Measurements from ENCODE around the gene IRS1.

The IRS1 gene

DNA sequence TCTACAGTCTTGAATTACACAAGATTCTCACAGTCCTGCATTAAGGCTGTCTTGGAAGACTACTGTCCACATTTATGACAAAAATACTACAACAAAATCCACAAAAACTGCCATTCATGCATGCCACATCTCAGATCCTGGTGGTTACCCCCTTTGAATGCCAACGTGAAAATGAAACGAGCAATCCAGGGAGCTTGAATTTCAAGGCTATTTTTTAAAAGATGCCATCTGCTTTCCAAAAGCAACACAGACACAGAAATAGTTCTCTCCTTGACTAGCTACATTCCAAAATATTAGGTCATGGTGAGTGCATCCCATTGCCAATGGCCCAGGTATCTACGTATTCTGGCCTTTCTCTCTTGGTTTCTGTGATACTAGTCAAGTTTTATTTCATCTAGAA is 36.3 kb downstream of the IRS1 start:
- Histone ChIP-seq H3K36me3 (ENCODE audit: control insufficient read depth in 5 of 5, insufficient read depth in 5 of 5, low read length in 5 of 5) (no peaks in the 10 kb centered on the region), H3K4me3 (ENCODE audit: low read depth in 1 of 5, low read length in 5 of 5) (no peak overlapping the region), H3K9ac (ENCODE audit: low read length in 5 of 5) (no peak overlapping the region), H3K27me3 (ENCODE audit: control insufficient read depth in 5 of 5, insufficient read depth in 4 of 5, low read length in 5 of 5) (no peaks in the 10 kb centered on the region), H3K27ac (ENCODE audit: low read depth, low read length) (no peak overlapping the region), H3K4me1 (ENCODE audit: control insufficient read depth in 5 of 5, insufficient read depth in 5 of 5, low read length in 5 of 5) (peaks cover 3 to 43% (median 31%) of the 10 kb centered on the region in 5 donors), H3K9me3 (ENCODE audit: control insufficient read depth in 5 of 5, low read length in 5 of 5) (peaks cover 0 to 2% (median 0%) of the 10 kb centered on the region in 5 donors)

DNA sequence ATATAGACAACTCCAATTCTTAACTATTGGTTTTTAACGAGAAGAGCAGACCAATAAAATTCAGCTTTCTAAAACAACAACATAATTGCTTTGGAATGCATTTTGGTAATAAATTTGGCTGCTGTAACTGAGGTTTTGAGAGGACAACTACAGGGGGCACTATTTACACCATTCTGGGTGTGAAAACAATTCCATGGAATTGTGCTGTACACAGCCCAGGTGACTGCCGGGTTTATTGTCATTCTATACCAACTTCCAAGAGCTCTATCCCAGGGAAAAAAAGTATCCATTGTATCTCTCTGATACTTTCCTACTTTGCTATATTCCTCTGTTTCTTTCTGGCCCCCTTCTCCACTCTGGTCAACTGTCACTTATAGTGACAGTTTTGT is 38.4 kb downstream of the IRS1 start:
- H3K4me3 ChIP-seq (ENCODE audit: low read depth in 1 of 5, low read length in 5 of 5) = no peak overlapping the region
- peaks cover 3 to 48% (median 28%) of the 10 kb centered on the region in 5 donors for H3K4me1 ChIP-seq (ENCODE audit: control insufficient read depth in 5 of 5, insufficient read depth in 5 of 5, low read length in 5 of 5)
- H3K27me3 ChIP-seq (ENCODE audit: control insufficient read depth in 5 of 5, insufficient read depth in 4 of 5, low read length in 5 of 5) = no peaks in the 10 kb centered on the region
- H3K27ac ChIP-seq (ENCODE audit: low read depth, low read length) = peak overlapping the region; percentile 66
- no peaks in the 10 kb centered on the region for H3K36me3 ChIP-seq (ENCODE audit: control insufficient read depth in 5 of 5, insufficient read depth in 5 of 5, low read length in 5 of 5)
- no peak overlapping the region for H3K9ac ChIP-seq (ENCODE audit: low read length in 5 of 5)
- H3K9me3 ChIP-seq (ENCODE audit: control insufficient read depth in 5 of 5, low read length in 5 of 5) = peaks cover 0 to 2% (median 0%) of the 10 kb centered on the region in 5 donors

DNA sequence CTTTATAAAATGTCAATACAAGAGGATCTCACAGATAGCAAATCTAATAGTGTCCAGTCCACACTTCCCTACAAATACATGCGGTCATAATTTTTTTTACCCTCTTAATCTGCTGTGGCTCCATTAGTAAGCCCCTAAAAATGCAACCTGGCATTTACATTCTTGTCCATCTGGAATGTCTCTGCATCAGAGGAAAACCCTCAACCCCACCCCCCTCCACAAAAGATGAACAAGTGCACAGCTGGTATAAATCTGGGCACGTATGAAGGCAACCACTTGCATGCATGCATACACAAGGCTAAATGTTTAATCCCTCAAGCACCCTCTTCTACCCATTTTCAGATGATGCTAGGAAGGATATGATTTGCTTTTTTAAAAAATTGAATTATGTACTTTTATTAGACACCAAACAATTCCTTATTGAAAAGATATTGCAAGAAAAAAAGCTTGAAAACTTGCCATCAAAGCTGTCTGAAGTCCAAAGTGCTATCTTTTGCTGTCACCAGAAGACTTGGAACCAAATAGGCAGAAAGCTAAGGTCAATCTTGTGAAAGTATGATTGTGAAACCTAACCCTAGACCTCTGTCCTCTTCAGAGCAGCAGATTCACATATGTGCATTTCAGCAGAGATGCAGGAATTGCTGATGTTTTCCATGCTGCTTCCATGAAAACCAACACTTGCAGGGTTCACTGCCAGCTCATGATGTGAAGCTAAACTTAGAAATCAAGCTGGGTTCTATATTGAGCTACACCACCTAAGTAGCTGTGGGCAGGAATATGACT is 39.0 kb downstream of the IRS1 start:
- Histone ChIP-seq H3K27ac (ENCODE audit: low read depth, low read length) (peak overlapping the region; percentile 66), H3K9ac (ENCODE audit: low read length in 5 of 5) (no peak overlapping the region), H3K4me3 (ENCODE audit: low read depth in 1 of 5, low read length in 5 of 5) (no peak overlapping the region), H3K9me3 (ENCODE audit: control insufficient read depth in 5 of 5, low read length in 5 of 5) (peaks cover 0 to 2% (median 0%) of the 10 kb centered on the region in 5 donors), H3K36me3 (ENCODE audit: control insufficient read depth in 5 of 5, insufficient read depth in 5 of 5, low read length in 5 of 5) (no peaks in the 10 kb centered on the region), H3K27me3 (ENCODE audit: control insufficient read depth in 5 of 5, insufficient read depth in 4 of 5, low read length in 5 of 5) (no peaks in the 10 kb centered on the region), H3K4me1 (ENCODE audit: control insufficient read depth in 5 of 5, insufficient read depth in 5 of 5, low read length in 5 of 5) (peaks cover 3 to 48% (median 28%) of the 10 kb centered on the region in 5 donors)

DNA sequence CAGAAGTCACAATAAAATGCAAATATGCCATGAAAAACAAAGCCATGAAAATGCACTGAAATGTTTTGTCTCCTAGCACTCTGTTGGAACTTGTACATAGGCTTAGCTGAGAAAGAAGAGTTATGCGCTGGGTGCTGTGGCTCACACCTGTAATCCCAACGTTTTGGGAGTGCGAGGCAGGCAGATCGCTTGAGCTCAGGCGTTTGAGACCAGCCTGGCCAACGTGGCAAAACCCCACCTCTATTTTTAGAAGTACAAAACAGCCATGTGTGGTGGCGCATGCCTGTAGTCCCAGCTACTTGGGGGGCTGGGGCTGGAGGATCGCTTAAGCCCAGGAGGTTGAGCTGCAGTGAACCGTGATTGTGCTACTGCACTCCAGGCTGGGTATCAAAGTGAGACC is 39.9 kb downstream of the IRS1 start:
- H3K27ac ChIP-seq (ENCODE audit: low read depth, low read length) = peak overlapping the region; percentile 87
- H3K9me3 ChIP-seq (ENCODE audit: control insufficient read depth in 5 of 5, low read length in 5 of 5) = no peaks in the 10 kb centered on the region
- peaks cover 3 to 53% (median 28%) of the 10 kb centered on the region in 5 donors for H3K4me1 ChIP-seq (ENCODE audit: control insufficient read depth in 5 of 5, insufficient read depth in 5 of 5, low read length in 5 of 5)
- H3K9ac ChIP-seq (ENCODE audit: low read length in 5 of 5) = no peak overlapping the region
- no peak overlapping the region for H3K4me3 ChIP-seq (ENCODE audit: low read depth in 1 of 5, low read length in 5 of 5)
- no peaks in the 10 kb centered on the region for H3K27me3 ChIP-seq (ENCODE audit: control insufficient read depth in 5 of 5, insufficient read depth in 4 of 5, low read length in 5 of 5)
- no peaks in the 10 kb centered on the region for H3K36me3 ChIP-seq (ENCODE audit: control insufficient read depth in 5 of 5, insufficient read depth in 5 of 5, low read length in 5 of 5)

DNA sequence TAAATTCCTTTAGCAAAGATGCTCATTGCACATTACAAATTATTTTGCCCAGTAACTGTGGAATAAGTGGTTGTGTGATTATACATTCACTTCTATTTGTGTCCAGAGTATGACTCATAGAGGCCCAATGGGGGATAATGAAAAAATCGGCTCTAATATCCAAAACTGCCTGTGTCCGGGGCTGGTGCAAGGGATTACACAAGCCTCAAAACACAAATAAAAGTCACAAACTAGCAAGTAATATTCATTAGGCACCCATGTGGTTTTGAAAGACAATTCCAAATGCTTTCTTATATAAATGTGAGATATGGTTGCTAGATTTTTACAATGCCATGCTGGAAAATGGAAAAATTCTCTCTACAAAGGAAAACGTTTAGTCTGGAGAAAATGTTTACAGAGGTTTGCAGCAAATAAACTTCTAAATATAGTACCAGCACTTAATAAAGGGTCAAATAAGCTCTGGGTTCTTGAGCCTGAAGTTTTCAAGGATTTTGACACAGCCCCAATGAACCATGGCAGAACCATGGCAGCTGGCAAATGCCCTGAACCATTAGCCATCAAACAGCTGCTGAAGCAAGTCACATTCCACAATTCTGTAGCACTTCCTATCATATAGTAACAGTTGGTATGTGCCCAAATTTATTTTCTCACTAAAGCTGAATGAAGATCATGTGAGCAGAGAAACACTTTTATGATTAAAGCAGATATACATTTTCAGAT is 40.5 kb downstream of the IRS1 start:
- Histone ChIP-seq H3K9me3 (ENCODE audit: control insufficient read depth in 5 of 5, low read length in 5 of 5) (no peaks in the 10 kb centered on the region), H3K4me1 (ENCODE audit: control insufficient read depth in 5 of 5, insufficient read depth in 5 of 5, low read length in 5 of 5) (peaks cover 3 to 57% (median 28%) of the 10 kb centered on the region in 5 donors), H3K4me3 (ENCODE audit: low read depth in 1 of 5, low read length in 5 of 5) (peak overlapping the region in 1 of 5 donors; percentile 17), H3K36me3 (ENCODE audit: control insufficient read depth in 5 of 5, insufficient read depth in 5 of 5, low read length in 5 of 5) (no peaks in the 10 kb centered on the region), H3K27me3 (ENCODE audit: control insufficient read depth in 5 of 5, insufficient read depth in 4 of 5, low read length in 5 of 5) (no peaks in the 10 kb centered on the region), H3K27ac (ENCODE audit: low read depth, low read length) (peak overlapping the region; percentile 87), H3K9ac (ENCODE audit: low read length in 5 of 5) (no peak overlapping the region)

DNA sequence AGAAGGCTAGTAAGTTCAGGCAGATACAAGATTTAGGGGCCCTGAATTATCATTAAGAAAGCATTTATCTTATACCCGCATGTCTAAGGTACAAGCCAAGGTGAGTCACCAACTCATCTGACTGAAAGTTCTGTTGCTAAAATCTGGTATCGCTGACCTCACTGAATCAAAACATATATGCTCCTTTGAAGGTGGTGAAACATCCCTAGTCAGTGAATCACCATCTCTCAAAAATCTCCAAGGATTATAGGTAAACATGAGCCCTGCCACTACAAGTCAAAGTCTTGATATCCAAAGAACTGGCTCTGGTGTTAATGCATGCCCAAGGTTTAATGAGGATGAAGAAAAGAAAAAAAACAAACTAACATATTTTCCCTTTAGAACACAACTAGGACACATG is 43.5 kb downstream of the IRS1 start:
- Histone ChIP-seq H3K9me3 (ENCODE audit: control insufficient read depth in 5 of 5, low read length in 5 of 5) (no peaks in the 10 kb centered on the region), H3K4me3 (ENCODE audit: low read depth in 1 of 5, low read length in 5 of 5) (no peak overlapping the region), H3K27me3 (ENCODE audit: control insufficient read depth in 5 of 5, insufficient read depth in 4 of 5, low read length in 5 of 5) (no peaks in the 10 kb centered on the region), H3K9ac (ENCODE audit: low read length in 5 of 5) (no peak overlapping the region), H3K27ac (ENCODE audit: low read depth, low read length) (peak overlapping the region; percentile 66), H3K36me3 (ENCODE audit: control insufficient read depth in 5 of 5, insufficient read depth in 5 of 5, low read length in 5 of 5) (no peaks in the 10 kb centered on the region), H3K4me1 (ENCODE audit: control insufficient read depth in 5 of 5, insufficient read depth in 5 of 5, low read length in 5 of 5) (peaks cover 3 to 52% (median 22%) of the 10 kb centered on the region in 5 donors)

DNA sequence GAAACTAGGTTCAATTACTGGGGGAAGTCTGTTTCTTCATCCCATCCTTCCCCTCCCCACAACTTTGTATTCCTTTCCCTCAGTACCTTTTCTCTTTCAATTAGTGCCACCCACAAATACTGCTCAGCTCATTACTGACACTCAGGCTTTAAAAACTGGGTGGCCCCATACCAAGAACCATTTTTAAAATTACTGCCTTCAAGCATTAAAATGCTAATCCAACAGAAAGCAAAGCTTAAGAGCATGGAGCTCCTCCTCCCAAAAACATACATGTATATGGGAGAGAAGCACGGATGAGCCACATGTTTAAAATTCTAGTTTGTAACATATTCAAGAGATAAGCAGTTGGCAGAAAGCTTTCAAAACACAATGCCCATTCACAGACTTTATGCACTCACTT is 44.0 kb downstream of the IRS1 start:
- no peaks in the 10 kb centered on the region for H3K9me3 ChIP-seq (ENCODE audit: control insufficient read depth in 5 of 5, low read length in 5 of 5)
- no peaks in the 10 kb centered on the region for H3K36me3 ChIP-seq (ENCODE audit: control insufficient read depth in 5 of 5, insufficient read depth in 5 of 5, low read length in 5 of 5)
- peak overlapping the region in 1 of 5 donors; percentile 27 for H3K9ac ChIP-seq (ENCODE audit: low read length in 5 of 5)
- H3K4me1 ChIP-seq (ENCODE audit: control insufficient read depth in 5 of 5, insufficient read depth in 5 of 5, low read length in 5 of 5) = peaks cover 3 to 47% (median 17%) of the 10 kb centered on the region in 5 donors
- no peaks in the 10 kb centered on the region for H3K27me3 ChIP-seq (ENCODE audit: control insufficient read depth in 5 of 5, insufficient read depth in 4 of 5, low read length in 5 of 5)
- no peak overlapping the region for H3K4me3 ChIP-seq (ENCODE audit: low read depth in 1 of 5, low read length in 5 of 5)
- peak overlapping the region; percentile 66 for H3K27ac ChIP-seq (ENCODE audit: low read depth, low read length)

DNA sequence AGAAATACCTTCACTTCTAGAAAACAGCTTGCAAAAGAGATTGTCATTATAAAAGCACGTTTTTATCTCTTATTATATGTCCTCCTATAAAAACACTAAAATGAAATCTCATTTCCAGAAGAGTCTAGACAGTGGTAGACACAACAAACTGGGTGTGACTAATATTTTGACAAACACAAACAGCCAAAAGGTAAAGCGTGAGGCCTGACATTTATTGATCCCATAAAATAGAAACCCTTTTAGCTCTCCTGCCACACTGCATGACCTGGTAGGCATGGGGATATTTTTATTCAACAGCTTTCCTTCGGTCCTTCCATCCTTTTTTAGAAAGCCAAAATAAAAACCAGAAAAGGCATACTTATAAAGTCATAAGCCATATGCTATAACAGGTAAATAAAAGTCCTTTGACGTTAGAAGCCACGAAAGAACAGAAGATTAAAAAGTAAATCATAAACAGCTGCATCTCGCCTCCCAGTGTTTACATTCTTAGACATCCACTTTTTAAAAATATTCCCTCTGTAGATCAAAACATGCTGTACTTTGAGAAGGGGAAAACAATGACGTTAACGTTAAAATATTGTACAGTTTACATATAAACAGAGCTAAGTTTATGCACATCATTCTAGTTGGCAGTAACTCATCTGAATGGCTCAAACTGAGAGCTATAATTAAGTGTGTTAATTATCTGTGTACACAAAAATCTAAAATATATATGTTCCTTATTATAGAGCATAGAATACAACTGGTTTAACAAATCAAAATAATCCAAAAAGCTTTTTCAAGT is 44.6 kb downstream of the IRS1 start:
- no peaks in the 10 kb centered on the region for H3K36me3 ChIP-seq (ENCODE audit: control insufficient read depth in 5 of 5, insufficient read depth in 5 of 5, low read length in 5 of 5)
- H3K9ac ChIP-seq (ENCODE audit: low read length in 5 of 5) = peak overlapping the region in 1 of 5 donors; percentile 27
- H3K27me3 ChIP-seq (ENCODE audit: control insufficient read depth in 5 of 5, insufficient read depth in 4 of 5, low read length in 5 of 5) = no peaks in the 10 kb centered on the region
- peak overlapping the region; percentile 66 for H3K27ac ChIP-seq (ENCODE audit: low read depth, low read length)
- H3K9me3 ChIP-seq (ENCODE audit: control insufficient read depth in 5 of 5, low read length in 5 of 5) = no peaks in the 10 kb centered on the region
- peaks cover 0 to 41% (median 14%) of the 10 kb centered on the region in 5 donors for H3K4me1 ChIP-seq (ENCODE audit: control insufficient read depth in 5 of 5, insufficient read depth in 5 of 5, low read length in 5 of 5)
- no peak overlapping the region for H3K4me3 ChIP-seq (ENCODE audit: low read depth in 1 of 5, low read length in 5 of 5)

DNA sequence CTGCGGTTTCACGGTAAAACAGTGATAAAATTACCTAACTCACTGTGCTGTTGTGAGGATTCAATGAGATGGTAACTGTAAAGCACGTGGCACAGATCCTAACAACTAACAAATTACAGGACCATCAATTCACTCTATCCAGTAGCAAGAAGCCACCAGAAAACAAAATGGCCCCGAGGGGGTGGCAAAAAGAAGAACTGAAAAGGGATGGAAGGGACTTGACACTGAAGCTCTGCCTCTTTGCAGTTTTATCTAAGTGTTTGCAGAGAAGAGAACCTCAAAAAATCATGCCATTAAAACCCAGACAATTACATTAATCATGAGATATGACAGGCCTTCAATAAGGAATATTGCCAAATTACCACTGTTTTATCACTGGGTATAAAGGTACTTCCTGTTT is 46.7 kb downstream of the IRS1 start:
- peaks cover 0 to 6% (median 0%) of the 10 kb centered on the region in 5 donors for H3K36me3 ChIP-seq (ENCODE audit: control insufficient read depth in 5 of 5, insufficient read depth in 5 of 5, low read length in 5 of 5)
- H3K9me3 ChIP-seq (ENCODE audit: control insufficient read depth in 5 of 5, low read length in 5 of 5) = no peaks in the 10 kb centered on the region
- peaks cover 0 to 4% (median 0%) of the 10 kb centered on the region in 5 donors for H3K27me3 ChIP-seq (ENCODE audit: control insufficient read depth in 5 of 5, insufficient read depth in 4 of 5, low read length in 5 of 5)
- no peak overlapping the region for H3K4me3 ChIP-seq (ENCODE audit: low read depth in 1 of 5, low read length in 5 of 5)
- peaks cover 0 to 25% (median 6%) of the 10 kb centered on the region in 5 donors for H3K4me1 ChIP-seq (ENCODE audit: control insufficient read depth in 5 of 5, insufficient read depth in 5 of 5, low read length in 5 of 5)
- H3K9ac ChIP-seq (ENCODE audit: low read length in 5 of 5) = no peak overlapping the region
- H3K27ac ChIP-seq (ENCODE audit: low read depth, low read length) = peak overlapping the region; percentile 66

Data from subcutaneous abdominal adipose tissue (tissue), 5 donors.